Measurements from ENCODE around the gene PCCB.

The PCCB gene

GRCh38 chr3:136277634-136278033 lies 27.5 kb downstream of the PCCB start:
- no peak overlapping the region for H3K4me3 ChIP-seq (ENCODE audit: low read depth, low read length)
- no peak for TF ChIP-seq CTCF (IDR thresholded peaks at IDR 0.05; ENCODE audit: low read depth, low read length)

- TF ChIP-seq CTCF (IDR thresholded peaks at IDR 0.05; ENCODE audit: low read depth, low read length) = no peak
- no peak overlapping the region for H3K4me3 ChIP-seq (ENCODE audit: low read depth, low read length)
Observed at GRCh38 chr3:136279092-136279491, 29.0 kb downstream of the PCCB start.

- H3K4me3 ChIP-seq (ENCODE audit: low read depth, low read length) = no peak overlapping the region
- TF ChIP-seq CTCF (IDR thresholded peaks at IDR 0.05; ENCODE audit: low read depth, low read length) = no peak
Observed at GRCh38 chr3:136280961-136281360, 30.8 kb downstream of the PCCB start.

GRCh38 chr3:136281966-136282520 lies 31.9 kb downstream of the PCCB start:
- TF ChIP-seq CTCF (IDR thresholded peaks at IDR 0.05; ENCODE audit: low read depth, low read length) = no peak
- H3K4me3 ChIP-seq (ENCODE audit: low read depth, low read length) = no peak overlapping the region

- H3K4me3 ChIP-seq (ENCODE audit: low read depth, low read length) = no peak overlapping the region
- TF ChIP-seq CTCF (IDR thresholded peaks at IDR 0.05; ENCODE audit: low read depth, low read length) = no peak
Observed at GRCh38 chr3:136283627-136284026, 33.5 kb downstream of the PCCB start.

- no peak overlapping the region for H3K4me3 ChIP-seq (ENCODE audit: low read depth, low read length)
- no peak for TF ChIP-seq CTCF (IDR thresholded peaks at IDR 0.05; ENCODE audit: low read depth, low read length)
Observed at GRCh38 chr3:136291302-136291701, 41.2 kb downstream of the PCCB start.

GRCh38 chr3:136292500-136292899 lies 42.4 kb downstream of the PCCB start:
- H3K4me3 ChIP-seq (ENCODE audit: low read depth, low read length) = no peak overlapping the region
- no peak for TF ChIP-seq CTCF (IDR thresholded peaks at IDR 0.05; ENCODE audit: low read depth, low read length)

All from WI38 (cell line).